ACC112 (cell line): ENCODE measurements around the gene RILP.
A peak's percentile ranks its signal among the peaks of the same experiment; 100 is the strongest.

Experiments used
- H2AFZ ChIP-seq: fragments of 200-600 bp; sonication (generic); one replicate; pipeline ENCODE4 v1.6.0; 2017; ENCODE audit warnings: antibody characterized with exemption, low read length; ENCODE audit not compliant: unreplicated experiment
- H3K27ac ChIP-seq: fragments of 200-600 bp; sonication (generic); 2 replicates; pipeline ENCODE4 v1.5.1; 2014; ENCODE audit warnings: low read depth, mild to moderate bottlenecking, antibody characterized with exemption, low read length, moderate library complexity
- H3K27me3 ChIP-seq: fragments of 200-600 bp; sonication (generic); 2 replicates; pipeline ENCODE4 v1.6.1; 2014; ENCODE audit warnings: mild to moderate bottlenecking, antibody characterized with exemption, low read length, moderate library complexity, mixed read lengths; ENCODE audit not compliant: insufficient read depth
- H3K36me3 ChIP-seq: fragments of 200-600 bp; sonication (generic); 2 replicates; pipeline ENCODE4 v1.6.1; 2016; ENCODE audit warnings: mild to moderate bottlenecking, antibody characterized with exemption, low read length, moderate library complexity, mixed read lengths; ENCODE audit not compliant: insufficient read depth
- H3K4me1 ChIP-seq: fragments of 200-600 bp; sonication (generic); one replicate; pipeline ENCODE4 v1.6.1; 2016; ENCODE audit warnings: low read length, mixed read lengths; ENCODE audit not compliant: insufficient read depth, unreplicated experiment, control insufficient read depth
- H3K4me3 ChIP-seq: fragments of 200-600 bp; sonication (generic); 2 replicates; pipeline ENCODE4 v1.5.1; 2014; ENCODE audit warnings: mild to moderate bottlenecking, low read depth, low read length
- H3K79me2 ChIP-seq: fragments of 200-600 bp; sonication (generic); one replicate; pipeline ENCODE4 v1.6.0; 2016; ENCODE audit warnings: low read length; ENCODE audit not compliant: control insufficient read depth, unreplicated experiment, insufficient read depth

Gene RILP

DNA sequence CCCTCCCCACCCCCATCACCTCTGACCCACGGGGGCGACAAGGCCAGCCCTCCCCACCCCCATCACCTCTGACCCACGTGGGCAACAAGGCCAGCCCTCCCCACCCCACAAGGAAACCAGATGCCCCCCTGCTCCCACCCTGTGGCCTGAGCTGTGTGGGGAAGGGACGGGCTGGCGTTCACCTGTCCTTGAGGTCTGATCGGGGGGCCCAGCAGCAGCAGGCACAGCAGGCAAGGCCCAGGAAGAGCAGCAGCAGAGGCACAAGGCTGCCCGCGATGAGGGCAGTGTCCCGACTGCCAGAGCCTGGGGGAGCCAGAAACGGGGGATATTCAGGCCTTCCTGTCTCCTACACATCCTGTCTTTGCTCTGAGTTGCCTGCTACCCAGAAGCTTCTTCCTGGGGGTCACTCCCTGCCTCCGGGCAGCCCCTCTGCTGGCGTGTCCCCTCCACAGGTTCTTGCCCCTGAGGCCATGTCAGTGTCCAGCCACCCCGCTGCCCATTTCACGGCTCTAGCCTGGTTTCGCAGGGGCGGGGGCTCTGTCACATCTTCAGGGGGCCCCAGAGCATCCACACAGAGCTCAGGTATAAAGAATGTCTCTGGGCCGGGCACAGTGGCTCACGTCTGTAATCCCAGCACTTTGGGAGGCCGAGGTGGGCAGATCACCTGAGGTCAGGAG lies 10.9 kb downstream of the RILP start:
- Histone ChIP-seq H3K27me3 (no peaks in the 10 kb centered on the region), H3K27ac (no peak overlapping the region), H3K4me1 (peaks cover under 1% of the 10 kb centered on the region), H2AFZ (no peak overlapping the region), H3K36me3 (no peaks in the 10 kb centered on the region), H3K4me3 (no peak overlapping the region), H3K79me2 (no peaks in the 10 kb centered on the region)

DNA sequence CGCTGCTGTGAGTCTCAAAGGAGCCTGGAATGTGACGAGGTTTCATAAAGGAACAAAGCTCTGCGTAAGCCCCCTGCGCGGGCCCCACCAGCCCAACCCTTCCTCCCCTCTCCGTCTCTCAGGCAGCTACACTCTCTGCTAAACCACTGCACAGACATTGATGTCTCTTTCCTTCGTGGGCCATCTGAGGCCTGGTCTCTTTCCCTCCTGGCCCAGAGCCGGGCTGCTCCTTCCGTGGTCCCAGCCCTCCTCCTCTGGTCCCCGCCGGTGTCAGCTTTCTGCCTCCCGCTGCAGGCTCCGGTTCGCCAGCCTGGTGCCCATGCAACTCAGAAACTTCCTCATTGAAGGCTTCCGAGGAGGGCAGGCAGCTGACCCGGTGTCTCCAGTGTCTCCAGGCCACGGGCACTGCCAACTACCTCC lies 11.5 kb downstream of the RILP start:
- no peak overlapping the region for H3K27ac ChIP-seq
- no peak overlapping the region for H2AFZ ChIP-seq
- H3K4me1 ChIP-seq = no peaks in the 10 kb centered on the region
- no peak overlapping the region for H3K4me3 ChIP-seq
- no peaks in the 10 kb centered on the region for H3K27me3 ChIP-seq
- no peaks in the 10 kb centered on the region for H3K36me3 ChIP-seq
- no peaks in the 10 kb centered on the region for H3K79me2 ChIP-seq

- Histone ChIP-seq H3K36me3 (no peaks in the 10 kb centered on the region), H2AFZ (no peak overlapping the region), H3K27ac (no peak overlapping the region), H3K4me1 (no peaks in the 10 kb centered on the region), H3K79me2 (no peaks in the 10 kb centered on the region), H3K27me3 (no peaks in the 10 kb centered on the region), H3K4me3 (no peak overlapping the region)
These were observed 12.9 kb downstream of the RILP start for GRCh38 chr17:1636732-1637285.

- H3K36me3 ChIP-seq = no peaks in the 10 kb centered on the region
- H3K4me3 ChIP-seq = no peak overlapping the region
- no peaks in the 10 kb centered on the region for H3K27me3 ChIP-seq
- H3K27ac ChIP-seq = no peak overlapping the region
- no peaks in the 10 kb centered on the region for H3K4me1 ChIP-seq
- H2AFZ ChIP-seq = no peak overlapping the region
- no peaks in the 10 kb centered on the region for H3K79me2 ChIP-seq
These were observed 13.8 kb downstream of the RILP start for GRCh38 chr17:1635675-1636465.

DNA sequence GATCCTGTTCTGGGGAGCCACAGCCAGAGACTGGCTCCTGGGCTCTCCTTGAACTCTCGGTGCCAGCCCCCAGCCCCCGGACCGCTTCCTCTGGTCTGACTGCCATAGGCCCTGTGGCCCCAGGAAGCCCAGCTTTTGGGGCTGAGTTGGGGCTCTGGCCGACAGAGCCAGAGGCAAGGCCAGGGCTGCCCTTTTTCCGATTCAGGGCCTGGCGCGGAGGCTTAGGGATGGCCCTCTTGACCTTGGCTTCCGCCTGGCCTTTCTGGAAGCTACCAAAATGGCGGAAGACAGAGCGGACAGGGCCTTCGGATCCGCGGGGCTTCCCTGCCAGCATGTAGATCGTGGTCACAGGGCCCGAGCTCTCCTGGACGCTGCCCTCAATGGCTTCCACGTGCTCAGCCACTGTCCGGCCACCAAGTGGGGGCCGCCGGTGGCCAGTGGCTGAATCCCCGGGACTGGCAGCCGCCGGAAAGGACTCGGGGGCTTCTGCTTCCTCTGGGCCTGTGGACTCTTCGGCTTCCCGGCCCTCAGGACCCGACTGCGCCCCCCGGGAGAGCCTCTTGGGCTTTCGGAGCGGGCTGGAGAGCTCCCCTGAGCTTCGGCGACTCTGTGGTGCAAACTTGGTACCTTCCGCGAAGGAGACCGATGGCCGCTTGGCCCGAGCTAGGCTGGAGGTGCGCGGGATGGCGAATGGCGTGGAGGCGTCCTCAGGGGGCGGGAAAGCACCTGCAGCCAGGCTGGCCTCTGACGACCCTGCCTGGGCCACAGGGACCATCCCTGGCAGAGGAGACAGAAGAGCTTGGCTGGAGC lies 14.6 kb downstream of the RILP start:
- Histone ChIP-seq H3K36me3 (no peaks in the 10 kb centered on the region), H3K79me2 (no peaks in the 10 kb centered on the region), H3K27me3 (no peaks in the 10 kb centered on the region), H3K4me1 (no peaks in the 10 kb centered on the region), H3K27ac (no peak overlapping the region), H3K4me3 (no peak overlapping the region), H2AFZ (no peak overlapping the region)

DNA sequence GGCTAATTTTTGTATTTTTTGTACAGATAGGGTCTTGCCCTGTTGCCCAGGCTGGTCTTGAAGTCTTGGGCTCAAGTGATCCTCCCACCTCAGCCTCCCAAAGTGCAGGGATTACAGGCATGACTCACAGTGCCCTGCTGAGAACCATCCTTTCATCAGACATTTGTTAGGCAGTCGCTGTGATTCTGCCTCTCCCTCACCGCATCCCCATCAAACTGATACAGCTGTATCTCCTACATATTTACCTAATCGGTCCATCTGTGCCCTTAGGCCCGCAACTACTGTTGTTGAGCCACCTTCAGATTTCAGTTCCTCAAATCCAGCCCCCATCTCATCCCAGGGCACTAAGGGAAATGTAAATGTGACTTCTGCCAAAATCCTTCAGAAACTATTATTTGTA lies 19.0 kb downstream of the RILP start:
- no peak overlapping the region for H3K27ac ChIP-seq
- H3K79me2 ChIP-seq = no peaks in the 10 kb centered on the region
- no peaks in the 10 kb centered on the region for H3K36me3 ChIP-seq
- H3K27me3 ChIP-seq = no peaks in the 10 kb centered on the region
- no peak overlapping the region for H2AFZ ChIP-seq
- H3K4me1 ChIP-seq = peaks cover 8% of the 10 kb centered on the region
- no peak overlapping the region for H3K4me3 ChIP-seq

DNA sequence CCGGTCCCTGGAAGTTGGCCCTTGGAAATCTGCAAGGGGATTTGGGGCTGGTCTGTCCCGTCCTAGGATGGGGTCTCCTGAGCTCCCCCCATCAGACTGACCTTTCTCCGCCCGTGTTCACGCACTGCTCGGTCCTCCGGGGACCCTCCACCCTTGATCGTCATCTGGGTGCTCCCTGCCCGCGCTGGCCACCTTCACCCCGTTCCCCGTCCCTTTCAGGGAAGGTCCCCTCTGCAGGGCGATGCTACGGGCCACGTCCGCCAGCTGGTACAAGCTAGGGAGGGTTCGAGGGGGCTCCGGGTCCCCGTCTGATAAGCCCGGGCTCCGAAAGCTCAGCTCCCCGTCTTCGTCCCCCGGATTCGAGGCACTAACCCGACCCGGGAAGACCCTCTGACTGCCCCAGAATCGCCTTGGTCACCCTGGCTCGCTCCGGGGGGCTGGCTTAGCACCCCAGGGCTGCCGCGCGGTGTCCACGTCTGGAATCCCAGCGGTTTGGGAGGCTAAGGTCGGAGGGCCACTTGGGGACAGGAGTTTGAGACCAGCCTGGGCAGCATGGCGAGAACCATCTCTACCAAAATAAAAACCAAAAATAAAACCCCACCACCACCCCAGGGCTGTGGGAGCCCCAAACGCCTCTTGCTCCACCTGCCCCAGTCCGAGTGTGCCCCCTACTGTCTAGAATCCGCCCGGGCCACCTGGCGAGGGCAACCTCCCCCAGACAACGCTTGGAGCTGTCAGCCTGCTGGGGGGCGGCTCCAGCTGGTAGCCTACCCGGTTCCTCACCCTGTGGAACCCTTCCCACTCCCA lies 20.0 kb downstream of the RILP start:
- H3K4me3 ChIP-seq = peak overlapping the region; percentile 92
- no peaks in the 10 kb centered on the region for H3K36me3 ChIP-seq
- peak overlapping the region; percentile 85 for H2AFZ ChIP-seq
- no peak overlapping the region; the same call in 1 of the 2 replicates for H3K27ac ChIP-seq
- no peaks in the 10 kb centered on the region for H3K79me2 ChIP-seq
- no peaks in the 10 kb centered on the region for H3K27me3 ChIP-seq
- peaks cover 8% of the 10 kb centered on the region for H3K4me1 ChIP-seq

- Histone ChIP-seq H3K79me2 (no peaks in the 10 kb centered on the region), H3K4me3 (peak overlapping the region; percentile 92), H3K36me3 (no peaks in the 10 kb centered on the region), H3K27ac (peak overlapping the region; percentile 87; the same call in 1 of the 2 replicates), H3K4me1 (peaks cover 8% of the 10 kb centered on the region), H2AFZ (peak overlapping the region; percentile 99), H3K27me3 (no peaks in the 10 kb centered on the region)
These were observed 20.7 kb downstream of the RILP start for GRCh38 chr17:1628856-1629503.

DNA sequence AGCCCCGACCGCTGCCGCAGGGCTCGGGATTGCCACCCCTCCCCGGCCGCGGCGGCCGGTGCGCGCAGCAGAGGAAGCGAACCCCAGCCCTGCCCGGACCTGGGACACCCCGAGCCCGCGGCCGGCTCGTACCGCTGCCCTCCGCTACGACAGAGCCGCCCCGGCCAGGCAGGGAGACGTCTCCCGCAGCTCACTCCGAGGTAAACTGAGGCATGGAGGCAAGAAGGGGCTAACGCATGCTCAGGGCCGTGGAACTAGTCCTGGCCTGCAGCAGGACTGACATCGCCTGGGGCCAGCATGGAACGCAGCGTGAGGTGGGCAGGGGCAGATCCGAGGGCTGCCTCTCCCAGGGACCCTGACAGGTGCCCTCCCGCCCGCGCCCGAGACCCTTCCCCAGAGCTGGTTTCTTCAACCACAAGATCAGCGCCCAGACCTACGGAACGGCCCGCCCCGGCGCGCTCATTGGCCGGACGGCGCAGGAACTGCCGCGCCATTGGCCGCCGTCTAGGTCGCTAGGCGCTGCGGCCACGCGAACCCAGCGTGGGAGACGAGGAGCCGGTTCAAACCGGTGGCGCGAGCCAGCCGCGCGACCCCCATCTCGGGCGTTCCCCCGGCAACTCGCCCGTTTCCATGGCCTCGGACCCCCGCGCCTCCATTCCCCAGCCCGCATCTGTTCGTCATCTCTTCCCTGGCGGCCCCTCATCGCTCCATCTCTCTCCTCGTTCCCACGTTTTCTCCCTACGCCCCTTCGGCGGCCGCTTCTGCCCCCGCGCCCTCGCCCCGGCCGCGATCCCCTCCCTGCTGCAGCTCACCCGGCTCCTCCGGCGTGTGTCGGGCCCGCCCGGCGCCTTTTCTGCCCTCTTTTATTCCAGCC lies 21.4 kb downstream of the RILP start, which contains the start of gene SLC43A2:
TSS of gene SLC43A2 (minus strand) at position 853 of the 874 bp plus-strand sequence. CDS start 960 bp downstream, outside the sequence.
- H3K27me3 ChIP-seq = no peaks in the 10 kb centered on the region
- no peaks in the 10 kb centered on the region for H3K36me3 ChIP-seq
- no peaks in the 10 kb centered on the region for H3K79me2 ChIP-seq
- H2AFZ ChIP-seq = peak within 1 kb of the TSS; percentile 99
- H3K4me3 ChIP-seq = peak within 1 kb of the TSS; percentile 92
- H3K4me1 ChIP-seq = peaks cover 8% of the 10 kb centered on the region
- peak within 1 kb of the TSS; percentile 87 for H3K27ac ChIP-seq
